ENCODE results near the gene C1GALT1. TPM values are rescaled to one million over a fixed set of nuclear protein-coding genes. Genes with fewer than 3 reads are reported as not detected.

The C1GALT1 gene
- total RNA-seq, 1 donor = 137 TPM

GRCh38 chr7:7293092-7293491, 110.7 kb downstream of the C1GALT1 start:
- Histone ChIP-seq H3K9me3 (ENCODE audit: low read depth, low read length) (no peaks in the 10 kb centered on the region), H3K4me2 (ENCODE audit: insufficient read depth, low read length) (no peak overlapping the region), H3K4me1 (ENCODE audit: insufficient read depth, low read length) (no peaks in the 10 kb centered on the region), H3K27me3 (ENCODE audit: insufficient read depth, low read length) (no peaks in the 10 kb centered on the region), H3K4me3 (ENCODE audit: insufficient read depth, low read length) (no peak overlapping the region), H3K79me2 (ENCODE audit: insufficient read depth, low read length) (no peaks in the 10 kb centered on the region), H2AFZ (ENCODE audit: low read length) (no peak overlapping the region), H3K36me3 (ENCODE audit: insufficient read depth, low read length) (no peaks in the 10 kb centered on the region), H4K20me1 (ENCODE audit: insufficient read depth, low read length) (no peaks in the 10 kb centered on the region), H3K27ac (ENCODE audit: low read depth, low read length) (no peak overlapping the region)
- TF ChIP-seq CTCF (IDR thresholded peaks at IDR 0.05; ENCODE audit: extremely low read depth, low read depth, low read length) = no peak
- no peak for DNase-seq (ENCODE audit: insufficient read length, low spot score, missing footprints)

GRCh38 chr7:7294911-7295310, 112.6 kb downstream of the C1GALT1 start:
- H3K36me3 ChIP-seq (ENCODE audit: insufficient read depth, low read length) = no peaks in the 10 kb centered on the region
- no peaks in the 10 kb centered on the region for H3K79me2 ChIP-seq (ENCODE audit: insufficient read depth, low read length)
- H3K4me1 ChIP-seq (ENCODE audit: insufficient read depth, low read length) = no peaks in the 10 kb centered on the region
- no peak overlapping the region for H3K27ac ChIP-seq (ENCODE audit: low read depth, low read length)
- no peak for DNase-seq (ENCODE audit: insufficient read length, low spot score, missing footprints)
- no peak overlapping the region for H3K4me3 ChIP-seq (ENCODE audit: insufficient read depth, low read length)
- no peaks in the 10 kb centered on the region for H4K20me1 ChIP-seq (ENCODE audit: insufficient read depth, low read length)
- no peak overlapping the region for H3K4me2 ChIP-seq (ENCODE audit: insufficient read depth, low read length)
- no peaks in the 10 kb centered on the region for H3K27me3 ChIP-seq (ENCODE audit: insufficient read depth, low read length)
- H3K9me3 ChIP-seq (ENCODE audit: low read depth, low read length) = no peaks in the 10 kb centered on the region
- no peak overlapping the region for H2AFZ ChIP-seq (ENCODE audit: low read length)
- TF ChIP-seq CTCF (IDR thresholded peaks at IDR 0.05; ENCODE audit: extremely low read depth, low read depth, low read length) = no peak
